NCI-H2196 treated with DMSO at 0.1 percent for 48 hours (cell line): ENCODE measurements around the gene CCDC3.
"Not testable (repeated sequence)": the region's sequence is repeated elsewhere in the genome, so short reads cannot be mapped to it uniquely, and the experiment has no call there.

Experiments
- DNase-seq: peaks from one replicate; lab custom pipeline; 2025; ENCODE audit not compliant: unreplicated experiment; lab: John Stamatoyannopoulos, UW

CCDC3 gene

DNA sequence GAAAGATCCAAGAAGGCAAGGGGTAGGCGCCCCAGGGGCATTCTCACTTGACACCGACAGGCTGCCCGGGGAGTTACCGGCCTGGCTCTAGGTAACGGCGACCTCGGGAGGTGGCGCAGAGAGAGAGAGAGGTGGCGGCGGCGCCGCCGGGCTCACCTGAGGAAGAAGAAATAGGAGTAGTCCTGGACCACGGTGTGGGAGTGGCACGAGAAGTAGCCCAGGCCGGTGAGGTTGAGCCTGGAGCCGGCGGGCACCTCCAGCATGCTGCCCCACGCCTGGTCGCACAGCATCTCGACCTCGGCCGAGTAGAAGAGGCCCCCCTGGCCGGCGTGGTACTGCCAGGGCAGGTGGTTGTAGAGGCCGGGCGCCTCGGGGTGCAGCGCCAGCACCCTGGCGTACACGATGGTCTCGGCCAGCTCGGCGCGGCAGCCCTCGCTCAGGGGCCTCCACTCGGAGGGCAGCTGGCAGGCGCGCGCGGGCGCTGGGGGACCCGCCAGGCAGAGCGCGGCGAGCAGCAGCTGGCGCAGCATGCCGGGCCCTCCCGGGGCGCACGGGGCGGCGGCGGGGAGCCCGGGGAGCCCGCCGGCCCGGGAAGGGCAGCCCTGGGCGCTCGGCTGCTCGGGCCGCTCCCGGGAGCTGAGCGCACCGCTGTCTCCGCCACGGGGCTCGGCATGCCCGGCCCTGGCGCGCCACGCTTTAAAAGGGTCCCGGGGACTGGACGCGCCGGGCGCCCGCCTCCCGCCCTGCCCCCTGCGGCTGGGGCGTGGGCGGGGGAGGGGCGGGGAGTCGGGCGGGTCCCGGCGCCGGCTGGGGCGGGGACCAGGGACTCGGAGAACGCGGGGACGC is at the start of gene CCDC3:
Gene CCDC3, minus strand, starts transcription at position 673 of the 846 bp plus-strand sequence. Its CDS starts 143 bp downstream, at position 530.
- no peak for DNase-seq

DNA sequence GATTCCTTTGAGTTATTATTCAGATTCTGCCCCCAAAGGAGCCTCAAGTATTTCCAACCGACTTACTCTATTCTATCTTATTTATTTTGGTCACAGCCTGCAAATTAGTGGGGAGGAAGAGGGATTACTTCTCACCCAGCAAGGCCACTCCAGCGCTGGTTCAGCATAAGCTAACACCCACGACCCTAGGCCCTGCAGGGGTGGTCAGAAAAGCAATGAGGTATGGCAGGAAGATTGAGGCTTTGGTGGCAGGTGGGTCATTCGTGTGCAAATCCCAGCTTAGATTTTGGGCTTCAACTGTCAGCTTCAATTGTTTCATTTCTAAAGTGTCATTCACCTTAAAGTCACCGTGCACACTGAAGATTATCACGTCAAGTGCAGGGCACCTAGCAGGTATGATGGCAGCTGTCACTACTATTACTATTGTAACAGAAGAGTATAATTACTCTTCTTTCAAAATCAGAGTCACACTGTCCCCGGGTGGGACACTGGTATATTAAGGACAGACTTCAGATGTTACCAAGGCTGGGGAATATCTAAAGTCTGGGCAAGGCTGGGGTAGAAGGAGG is 49.7 kb upstream of the CCDC3 start:
- DNase-seq: no peak

DNA sequence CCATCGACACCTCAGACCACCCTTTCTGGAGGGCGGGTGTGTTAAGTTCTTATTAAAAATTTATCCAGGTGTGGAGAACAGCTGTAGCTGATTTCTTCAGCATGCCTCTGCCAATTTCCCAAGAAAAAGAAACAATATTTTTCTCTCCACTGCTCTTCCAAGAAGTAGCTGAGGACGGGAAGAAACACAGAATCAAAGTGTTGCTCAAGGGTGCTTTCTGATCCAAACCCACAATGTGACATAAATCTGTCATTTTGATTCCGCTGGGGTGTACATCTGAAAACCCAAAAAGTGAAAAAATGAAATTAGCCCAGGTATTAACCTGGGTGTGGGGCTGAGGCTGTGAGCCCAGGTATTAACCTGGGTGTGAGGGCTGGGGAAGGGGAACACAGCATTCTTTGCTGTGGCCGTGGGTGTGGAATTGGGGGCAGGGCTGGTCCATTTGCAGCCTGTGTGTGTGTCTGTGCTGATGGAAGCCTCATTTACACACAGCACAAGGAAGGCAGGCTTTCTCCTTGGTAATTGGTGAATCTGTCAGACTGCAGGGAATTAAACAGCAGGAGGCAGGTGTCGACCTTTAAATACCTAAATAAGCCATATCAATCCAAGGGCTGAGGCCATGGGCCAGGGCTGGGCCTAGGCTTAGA is 48.4 kb upstream of the CCDC3 start:
- DNase-seq: no peak

- DNase-seq: no peak
These were observed 47.2 kb upstream of the CCDC3 start for GRCh38 chr10:13048762-13049161.

DNA sequence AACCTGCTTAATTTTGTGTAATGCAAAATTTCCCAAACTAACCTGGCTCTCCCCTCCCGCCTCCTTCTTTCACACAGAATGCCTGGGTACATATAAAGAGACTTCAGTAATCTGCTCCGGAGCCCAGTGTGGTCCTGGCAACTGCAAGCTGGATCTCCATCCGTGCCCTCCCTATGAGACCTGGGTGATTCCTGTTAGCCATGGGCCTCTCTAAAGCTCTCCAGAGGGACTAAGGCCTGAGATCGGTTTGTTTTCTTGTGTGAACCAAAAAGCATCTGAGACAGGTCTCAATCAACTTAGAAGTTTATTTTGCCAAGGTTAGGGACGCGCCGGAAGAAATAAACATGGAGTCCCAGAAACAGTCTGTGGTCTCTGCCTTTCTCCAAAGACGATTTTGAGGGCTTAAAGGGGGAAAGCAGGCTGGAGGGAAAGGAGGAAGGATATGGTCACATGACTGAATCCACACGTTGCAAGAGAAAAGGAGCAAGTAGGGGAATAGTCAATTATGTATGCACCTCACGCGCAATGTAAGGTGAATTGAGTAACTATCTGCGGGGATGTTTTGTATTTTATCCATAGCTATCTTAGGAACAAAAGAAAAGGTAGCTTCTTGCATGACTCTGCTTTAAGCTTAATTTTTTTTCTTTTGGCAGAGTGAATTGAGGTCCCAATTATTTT is 46.2 kb upstream of the CCDC3 start:
- DNase-seq: no peak

DNA sequence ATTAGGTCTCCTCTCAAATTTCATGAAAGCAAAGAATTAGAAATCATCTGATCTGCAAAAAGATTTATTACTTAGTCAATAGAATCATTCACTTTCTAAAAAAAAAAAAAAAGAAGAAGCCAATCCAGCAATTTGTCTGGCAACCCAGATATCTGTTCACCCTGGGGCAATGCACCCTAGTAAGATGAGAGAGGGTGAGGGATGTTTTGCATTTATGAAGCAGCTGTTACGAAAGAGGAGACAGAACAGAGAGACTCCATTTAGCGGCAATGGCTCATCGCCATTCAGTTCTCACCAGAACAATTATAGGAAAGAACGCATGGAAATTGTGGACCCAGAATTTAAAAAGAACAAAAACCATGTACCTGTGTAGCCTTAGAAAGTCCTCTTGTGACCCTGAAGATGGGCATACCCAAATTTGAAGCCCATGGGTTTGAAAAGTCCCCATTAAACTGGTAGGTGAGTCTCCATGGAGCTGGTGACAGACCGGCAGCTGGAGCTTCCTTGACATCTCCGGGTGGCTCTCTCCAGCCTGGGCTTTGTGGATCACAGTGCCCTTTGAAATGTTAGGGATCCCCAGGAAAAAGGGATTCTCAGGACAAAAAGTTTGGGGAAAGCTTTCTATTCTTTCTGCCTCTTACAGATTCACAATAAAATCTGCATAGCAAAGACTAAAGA is 45.5 kb upstream of the CCDC3 start:
- DNase-seq: no peak

DNA sequence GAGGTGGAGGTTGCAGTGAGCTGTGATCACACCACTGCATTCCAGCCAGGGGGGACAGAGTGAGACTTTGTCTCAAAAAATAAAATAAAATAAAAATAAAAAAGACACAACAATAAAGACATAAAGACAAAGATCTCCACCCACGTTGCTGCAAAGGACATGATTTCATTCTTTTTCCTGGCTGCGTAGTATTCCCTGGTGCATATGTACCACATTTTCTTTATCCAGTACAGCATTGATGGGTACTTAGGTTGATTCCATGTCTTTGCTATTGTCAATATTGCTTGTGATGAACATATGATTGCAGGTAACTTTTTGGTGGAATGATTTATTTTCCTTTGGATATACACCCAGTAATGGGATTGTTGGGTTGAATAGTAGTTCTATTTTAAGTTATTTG is 42.0 kb upstream of the CCDC3 start:
- no peak for DNase-seq

GRCh38 chr10:13039761-13040160 is 38.2 kb upstream of the CCDC3 start:
- DNase-seq: no peak

DNA sequence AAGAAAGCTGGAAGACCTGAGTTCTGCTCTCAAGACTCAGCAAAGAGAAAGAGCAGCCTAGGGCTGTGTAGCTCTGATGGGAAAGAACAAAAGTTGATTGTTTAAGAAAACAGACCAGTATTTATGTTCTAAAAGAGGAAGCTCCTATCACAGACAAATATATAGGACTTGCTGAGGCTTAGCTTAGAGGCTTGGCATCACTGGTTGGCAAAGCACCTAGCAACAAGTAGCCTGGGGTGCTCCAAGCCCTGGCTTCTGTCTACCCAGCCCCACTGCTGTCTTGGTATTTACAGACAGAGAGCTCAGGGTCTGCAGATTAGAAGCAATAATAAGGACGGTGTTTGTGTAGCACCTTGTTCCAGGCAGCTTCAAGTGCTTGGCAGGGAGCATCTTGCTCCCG is 36.9 kb upstream of the CCDC3 start:
- no peak for DNase-seq

DNA sequence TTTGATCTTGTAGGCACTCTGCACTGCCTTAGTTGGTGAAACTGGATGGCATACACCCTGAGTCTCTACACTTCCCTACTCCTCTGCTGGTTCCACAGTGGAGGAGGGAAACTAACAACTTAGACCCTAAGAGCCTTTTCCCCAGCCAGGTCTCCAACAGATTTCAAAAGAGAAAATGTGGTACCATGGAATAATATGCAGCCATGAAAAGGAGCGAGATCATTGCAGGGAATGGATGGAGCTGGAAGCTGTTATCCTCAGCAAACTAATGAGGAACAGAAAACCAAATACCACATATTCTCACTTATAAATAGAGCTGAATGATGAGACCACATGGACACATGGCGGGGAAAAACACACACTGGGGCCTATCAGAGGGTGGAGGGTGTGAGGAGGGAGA is 36.3 kb upstream of the CCDC3 start:
- DNase-seq: no peak

DNA sequence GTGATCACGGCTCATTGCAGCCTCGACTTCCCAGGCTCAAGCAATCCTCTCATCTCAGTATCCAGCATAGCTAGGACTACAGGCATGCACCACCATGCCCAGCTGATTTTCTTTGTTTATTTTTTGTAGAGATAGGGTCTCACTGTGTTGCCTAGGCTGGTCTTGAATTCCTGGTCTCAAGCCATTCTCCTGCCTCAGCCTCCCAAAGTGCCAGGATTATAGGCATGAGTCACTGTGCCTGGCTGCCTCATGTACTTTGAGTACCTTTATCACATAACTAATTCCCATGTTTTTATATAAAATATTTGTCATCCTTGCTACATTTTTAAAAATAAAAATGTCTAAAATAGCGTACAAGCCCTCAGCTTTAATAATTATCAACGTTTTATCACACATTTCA is 35.3 kb upstream of the CCDC3 start:
- DNase-seq: no peak

- DNase-seq: not testable (repeated sequence)
These were observed 34.2 kb upstream of the CCDC3 start for GRCh38 chr10:13035731-13036130.

DNA sequence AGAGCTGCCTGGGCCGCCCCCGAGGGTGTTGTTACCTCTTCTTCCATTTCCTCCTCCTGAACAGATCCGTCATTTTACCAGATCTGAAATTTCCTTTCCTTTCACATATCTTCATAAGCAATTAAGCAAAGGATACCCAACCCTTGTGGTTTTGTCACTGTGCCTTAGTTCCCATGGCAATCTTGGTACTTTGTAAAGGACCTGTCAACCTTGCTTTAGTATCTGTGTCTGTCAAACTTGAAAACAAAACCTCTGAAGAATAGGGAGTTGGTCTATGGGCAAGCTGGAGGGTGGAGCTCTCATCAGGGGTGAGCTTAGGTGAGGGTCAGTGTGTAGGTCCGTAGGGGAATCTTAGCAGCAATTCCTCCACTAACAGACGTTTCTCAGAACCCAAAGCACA is 25.4 kb upstream of the CCDC3 start:
- DNase-seq: no peak

DNA sequence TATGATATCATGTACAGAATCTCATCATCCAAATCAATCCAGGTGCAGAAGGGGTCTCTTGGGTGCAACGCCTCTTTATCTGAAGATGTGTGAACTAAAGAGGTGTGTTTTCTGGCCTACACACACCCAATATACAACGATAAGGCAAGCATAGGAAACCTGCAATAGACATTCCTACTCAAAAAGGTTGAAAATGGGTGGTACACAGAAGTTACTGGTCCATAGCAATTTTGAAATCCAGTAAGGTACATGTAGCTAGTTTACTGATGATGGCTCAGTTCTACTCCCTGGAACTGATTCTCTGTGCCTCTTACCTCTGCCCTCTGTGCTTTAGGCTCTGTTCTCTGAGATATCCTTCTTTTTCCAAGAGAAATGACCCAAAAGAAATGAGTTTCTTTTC is 22.2 kb upstream of the CCDC3 start:
- no peak for DNase-seq

GRCh38 chr10:13019280-13019679 is 17.8 kb upstream of the CCDC3 start:
- no peak for DNase-seq

GRCh38 chr10:13018171-13018570 is 16.7 kb upstream of the CCDC3 start:
- no peak for DNase-seq

- DNase-seq: no peak
These were observed 15.4 kb upstream of the CCDC3 start for GRCh38 chr10:13016886-13017285.

- no peak for DNase-seq
These were observed 14.9 kb upstream of the CCDC3 start for GRCh38 chr10:13016426-13016825.

DNA sequence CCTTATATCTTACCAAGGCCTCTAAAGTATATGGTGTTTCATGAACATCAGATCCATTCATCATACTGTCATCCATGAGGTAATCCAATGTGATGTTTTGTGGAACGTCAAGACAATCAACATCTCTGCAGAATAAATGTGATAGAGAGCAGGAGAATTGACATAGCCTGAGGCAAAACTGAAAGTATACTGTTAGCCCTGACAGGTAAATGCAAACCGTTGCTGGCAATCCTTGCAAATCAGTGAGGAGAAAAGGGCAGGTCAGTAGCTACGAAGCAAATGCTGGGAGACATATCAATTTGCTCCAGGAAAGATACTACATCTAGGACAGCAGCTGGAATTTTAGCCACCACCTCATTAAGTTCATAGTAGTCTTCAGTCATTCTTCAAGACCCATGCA is 4.5 kb upstream of the CCDC3 start:
- DNase-seq: no peak

- DNase-seq: no peak
These were observed 2.2 kb upstream of the CCDC3 start for GRCh38 chr10:13003759-13004158.

- DNase-seq: no peak
These were observed 1.5 kb upstream of the CCDC3 start for GRCh38 chr10:13003004-13003403.
